Calu3 (cell line): ENCODE results near the gene PFKP. TPM values are rescaled to one million over a fixed set of nuclear protein-coding genes. Genes with fewer than 3 reads are reported as not detected.
A peak's percentile ranks its signal among the peaks of the same experiment; 100 is the strongest.

Experiments used
- BruUV-seq: library from RNA; stranded (reverse); fragments of 400-500 nt; replicated peaks from 2 replicates; lab custom pipeline; 2021; lab: Mats Ljungman, UMichigan
- CTCF ChIA-PET: fragments of 300-600 bp; sonication (Branson Sonifier 250); formaldehyde crosslinking; loops from one replicate; lab custom pipeline; 2022; ENCODE audit warnings: antibody characterized with exemption; lab: Charles Lee
- DNase-seq: peaks from one replicate; pipeline ENCODE4 v3.0.0; 2022
- H3K27ac Mint-ChIP-seq: one replicate; pipeline ENCODE4 v1.8.0; 2022; ENCODE audit warnings: mixed read lengths; ENCODE audit not compliant: unreplicated experiment
- H3K27me3 Mint-ChIP-seq: one replicate; pipeline ENCODE4 v1.8.0; 2022; ENCODE audit warnings: mixed read lengths; ENCODE audit not compliant: unreplicated experiment
- H3K36me3 Mint-ChIP-seq: one replicate; pipeline ENCODE4 v1.8.0; 2022; ENCODE audit warnings: mild to moderate bottlenecking, moderate library complexity, mixed read lengths; ENCODE audit not compliant: insufficient read depth, unreplicated experiment
- H3K4me1 Mint-ChIP-seq: one replicate; pipeline ENCODE4 v1.8.0; 2022; ENCODE audit warnings: mild to moderate bottlenecking, low read depth, mixed read lengths; ENCODE audit not compliant: unreplicated experiment
- H3K4me3 Mint-ChIP-seq: one replicate; pipeline ENCODE4 v1.8.0; 2022; ENCODE audit warnings: mild to moderate bottlenecking, low read depth, moderate library complexity, mixed read lengths; ENCODE audit not compliant: unreplicated experiment
- H3K9me3 Mint-ChIP-seq: one replicate; pipeline ENCODE4 v1.8.0; 2022; ENCODE audit warnings: low read depth, mixed read lengths; ENCODE audit not compliant: unreplicated experiment
- intact Hi-C: fragments of 100-400 bp; cut with micrococcal nuclease; formaldehyde crosslinking; loops from one replicate; pipeline ENCODE4 v1.10.0; 2022; ENCODE audit not compliant: unreplicated experiment
- total RNA-seq: library from RNA; stranded (reverse); gene quantifications from 2 replicates; pipeline ENCODE4 v1.2.3, GENCODE V29; 2022
- TF ChIP-seq, protein P1 (sequence below): fragments of 200-600 bp; IDR thresholded peaks from one replicate; pipeline ENCODE4 v1.8.0; 2022; ENCODE audit warnings: antibody characterized with exemption; ENCODE audit not compliant: unreplicated experiment

The PFKP gene
- total RNA-seq, 1 experiment from 2014 or later: 272 TPM

GRCh38 chr10:3064423-3064822 lies 2.9 kb upstream of the PFKP start:
- no TSS peak for BruUV-seq
- Mint-ChIP-seq H3K36me3 (peaks cover 27% of the 10 kb centered on the region), H3K9me3 (no peaks in the 10 kb centered on the region), H3K4me3 (no peak overlapping the region), H3K4me1 (peaks cover 4% of the 10 kb centered on the region), H3K27ac (no peak overlapping the region), H3K27me3 (no peaks in the 10 kb centered on the region)
- TF ChIP-seq, protein P1, sequence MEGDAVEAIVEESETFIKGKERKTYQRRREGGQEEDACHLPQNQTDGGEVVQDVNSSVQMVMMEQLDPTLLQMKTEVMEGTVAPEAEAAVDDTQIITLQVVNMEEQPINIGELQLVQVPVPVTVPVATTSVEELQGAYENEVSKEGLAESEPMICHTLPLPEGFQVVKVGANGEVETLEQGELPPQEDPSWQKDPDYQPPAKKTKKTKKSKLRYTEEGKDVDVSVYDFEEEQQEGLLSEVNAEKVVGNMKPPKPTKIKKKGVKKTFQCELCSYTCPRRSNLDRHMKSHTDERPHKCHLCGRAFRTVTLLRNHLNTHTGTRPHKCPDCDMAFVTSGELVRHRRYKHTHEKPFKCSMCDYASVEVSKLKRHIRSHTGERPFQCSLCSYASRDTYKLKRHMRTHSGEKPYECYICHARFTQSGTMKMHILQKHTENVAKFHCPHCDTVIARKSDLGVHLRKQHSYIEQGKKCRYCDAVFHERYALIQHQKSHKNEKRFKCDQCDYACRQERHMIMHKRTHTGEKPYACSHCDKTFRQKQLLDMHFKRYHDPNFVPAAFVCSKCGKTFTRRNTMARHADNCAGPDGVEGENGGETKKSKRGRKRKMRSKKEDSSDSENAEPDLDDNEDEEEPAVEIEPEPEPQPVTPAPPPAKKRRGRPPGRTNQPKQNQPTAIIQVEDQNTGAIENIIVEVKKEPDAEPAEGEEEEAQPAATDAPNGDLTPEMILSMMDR: no peak
- intact Hi-C loops: no loop called here
- no peak for DNase-seq
- CTCF ChIA-PET: interaction anchor here (1.1 kb wide), 1 partner anchor 21 kb away, joined by 3 read pairs; no protein-coding TSS in a partner anchor

DNA sequence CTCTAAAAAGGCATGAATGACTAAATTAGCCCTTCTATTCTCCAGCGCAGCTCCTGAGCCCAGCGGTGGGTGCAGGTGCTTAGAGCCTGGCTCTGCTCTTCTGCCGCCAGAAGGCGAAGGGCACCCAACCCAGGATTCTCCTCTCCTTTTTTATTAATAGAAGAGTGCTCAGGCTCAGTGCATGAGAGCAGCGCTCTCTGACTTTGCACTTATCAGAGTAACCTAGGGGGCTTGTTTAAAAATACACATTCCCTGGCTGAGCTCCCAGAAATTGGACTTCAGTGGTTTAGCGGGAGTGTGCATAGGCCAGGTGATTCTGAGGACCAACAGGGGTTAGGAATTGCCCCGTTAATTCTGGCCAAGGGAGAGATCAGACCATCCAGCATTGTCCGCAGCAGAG lies 1.7 kb upstream of the PFKP start:
- BruUV-seq: no TSS peak
- DNase-seq: no peak
- H3K9me3 Mint-ChIP-seq: no peaks in the 10 kb centered on the region
- TF ChIP-seq, protein P1: no peak
- no peaks in the 10 kb centered on the region for H3K27me3 Mint-ChIP-seq
- H3K36me3 Mint-ChIP-seq: peaks cover 39% of the 10 kb centered on the region
- CTCF ChIA-PET: no interaction called here
- no peak overlapping the region for H3K27ac Mint-ChIP-seq
- H3K4me1 Mint-ChIP-seq: peaks cover 16% of the 10 kb centered on the region
- intact Hi-C loops: no loop called here
- no peak overlapping the region for H3K4me3 Mint-ChIP-seq

DNA sequence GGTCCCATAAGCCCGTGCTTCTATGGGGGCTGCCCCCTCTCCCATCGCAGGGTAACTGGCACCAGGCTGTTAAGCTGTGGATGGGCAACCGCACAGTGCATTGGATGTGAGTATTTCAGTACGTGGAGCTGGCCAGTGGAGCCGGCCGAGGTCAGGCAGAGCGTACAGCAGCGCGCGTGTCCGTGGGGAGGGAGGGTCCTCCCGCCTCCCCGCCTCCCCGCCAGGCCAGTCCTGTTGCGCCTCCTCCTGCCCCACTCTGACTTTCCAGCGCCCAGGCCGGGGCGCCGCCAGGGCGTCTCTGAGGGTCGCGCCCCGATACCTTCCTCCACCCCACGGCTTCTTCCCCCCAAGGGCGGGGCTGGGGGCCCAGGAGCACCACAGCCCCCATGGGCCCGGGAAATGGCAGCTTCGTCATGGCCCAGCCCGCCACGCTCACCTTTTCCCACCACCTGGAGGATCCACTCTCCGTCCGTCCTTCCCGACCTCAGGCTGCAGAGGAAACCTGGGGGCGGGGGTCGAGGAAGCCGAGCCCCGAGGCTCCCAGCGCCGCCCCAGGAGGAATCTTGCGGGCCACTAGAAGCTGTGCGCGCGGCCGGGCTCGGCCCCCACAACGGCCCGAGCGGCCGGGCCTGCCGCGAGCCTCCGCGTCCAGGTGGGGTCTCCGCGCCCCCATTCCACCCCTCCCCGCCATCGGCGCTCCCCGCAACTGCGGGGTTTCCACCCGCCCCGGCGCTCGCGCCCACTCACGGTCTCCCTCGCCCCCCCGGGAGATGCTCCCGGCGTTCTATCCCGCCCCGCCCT lies 831 bp upstream of the PFKP start:
- Mint-ChIP-seq H3K36me3 (peaks cover 44% of the 10 kb centered on the region), H3K9me3 (no peaks in the 10 kb centered on the region), H3K27me3 (no peaks in the 10 kb centered on the region), H3K4me3 (peak overlapping the region; percentile 99), H3K27ac (no peak overlapping the region), H3K4me1 (peaks cover 23% of the 10 kb centered on the region)
- DNase-seq: no peak
- intact Hi-C loops: no loop called here
- TF ChIP-seq, protein P1: no peak
- CTCF ChIA-PET: interaction anchor here (0.6 to 0.9 kb wide), 3 partner anchors 21 to 313 kb away, joined by 3 to 4 read pairs (median 3); no protein-coding TSS in a partner anchor
- BruUV-seq: no TSS peak

GRCh38 chr10:3067859-3068179 lies 471 bp downstream of the PFKP start:
- Mint-ChIP-seq H3K9me3 (no peaks in the 10 kb centered on the region), H3K4me1 (peaks cover 35% of the 10 kb centered on the region), H3K27ac (peak overlapping the region; percentile 85), H3K4me3 (peak overlapping the region; percentile 99), H3K27me3 (no peaks in the 10 kb centered on the region), H3K36me3 (peaks cover 56% of the 10 kb centered on the region)
- TF ChIP-seq, protein P1: no peak
- intact Hi-C loops: no loop called here
- no peak for DNase-seq
- CTCF ChIA-PET: no interaction called here
- BruUV-seq: no TSS peak
